Activated naive CD8-positive, alpha-beta T cell treated with anti-CD3 and anti-CD28 coated beads, Interleukin-2, amount 50 U/mL, for 16 hours (primary cell): ENCODE data around the gene PIGS.

Experiments
- DNase-seq: peaks from one replicate; pipeline ENCODE4 v3.0.0-alpha.2; 2020; ENCODE audit warnings: low read depth, low spot score

Gene PIGS

GRCh38 chr17:28507567-28508203 is 63.6 kb downstream of the PIGS start:
- no peak for DNase-seq

- no peak for DNase-seq
These were observed 64.4 kb downstream of the PIGS start for GRCh38 chr17:28506763-28507487.

- DNase-seq = no peak
These were observed 65.2 kb downstream of the PIGS start, which contains the start of gene FOXN1 for GRCh38 chr17:28505986-28506665. Gene FOXN1 (plus strand): TSS chr17:28506348. CDS start chr17:28523970, 17,622 bp downstream.

GRCh38 chr17:28503420-28503819 is 67.9 kb downstream of the PIGS start:
- no peak for DNase-seq
